GM13976 (cell line): ENCODE data around the gene LSM10.

Experiments used
- DNase-seq: peaks from one replicate; pipeline ENCODE4 v3.0.0; 2012; ENCODE audit warnings: low spot score
- in situ Hi-C: fragments of 300-500 bp; cut with MboI; formaldehyde crosslinking; loops from one replicate; pipeline ENCODE4 v1.12.0; 2022; ENCODE audit warnings: low sequenced_read_pairs, mixed read lengths, inconsistent platforms; ENCODE audit not compliant: unreplicated experiment
- TF ChIP-seq, protein P1 (sequence below): IDR thresholded peaks from 2 replicates; pipeline ENCODE4 v1.5.1; 2012; ENCODE audit warnings: borderline replicate concordance, mild to moderate bottlenecking; ENCODE audit not compliant: insufficient read depth; ENCODE audit errors: extremely low read depth, missing control alignments, control extremely low read depth

Gene LSM10

DNA sequence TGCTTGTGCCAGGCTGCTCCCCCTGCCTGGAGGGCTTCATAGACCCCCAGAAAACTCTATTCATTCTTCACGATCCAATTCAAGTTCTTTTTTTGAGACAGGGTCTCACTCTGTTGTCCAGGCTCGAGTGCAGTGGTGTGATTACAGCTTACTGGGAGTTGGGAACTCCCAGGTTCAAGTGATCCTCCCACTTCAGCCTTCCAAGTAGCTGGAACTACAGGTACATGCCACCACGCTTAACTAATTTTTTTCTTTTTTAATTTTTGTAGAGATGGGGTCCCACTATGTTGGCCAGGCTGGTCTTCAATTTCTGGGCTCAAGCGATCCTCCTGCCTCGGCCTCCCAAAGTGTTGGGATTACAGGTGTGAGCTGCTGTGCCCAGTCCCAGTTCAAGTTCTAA, 16.3 kb downstream of the LSM10 start:
- TF ChIP-seq, protein P1, sequence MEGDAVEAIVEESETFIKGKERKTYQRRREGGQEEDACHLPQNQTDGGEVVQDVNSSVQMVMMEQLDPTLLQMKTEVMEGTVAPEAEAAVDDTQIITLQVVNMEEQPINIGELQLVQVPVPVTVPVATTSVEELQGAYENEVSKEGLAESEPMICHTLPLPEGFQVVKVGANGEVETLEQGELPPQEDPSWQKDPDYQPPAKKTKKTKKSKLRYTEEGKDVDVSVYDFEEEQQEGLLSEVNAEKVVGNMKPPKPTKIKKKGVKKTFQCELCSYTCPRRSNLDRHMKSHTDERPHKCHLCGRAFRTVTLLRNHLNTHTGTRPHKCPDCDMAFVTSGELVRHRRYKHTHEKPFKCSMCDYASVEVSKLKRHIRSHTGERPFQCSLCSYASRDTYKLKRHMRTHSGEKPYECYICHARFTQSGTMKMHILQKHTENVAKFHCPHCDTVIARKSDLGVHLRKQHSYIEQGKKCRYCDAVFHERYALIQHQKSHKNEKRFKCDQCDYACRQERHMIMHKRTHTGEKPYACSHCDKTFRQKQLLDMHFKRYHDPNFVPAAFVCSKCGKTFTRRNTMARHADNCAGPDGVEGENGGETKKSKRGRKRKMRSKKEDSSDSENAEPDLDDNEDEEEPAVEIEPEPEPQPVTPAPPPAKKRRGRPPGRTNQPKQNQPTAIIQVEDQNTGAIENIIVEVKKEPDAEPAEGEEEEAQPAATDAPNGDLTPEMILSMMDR = no peak
- no peak for DNase-seq
- in situ Hi-C loops = no loop called here

GRCh38 chr1:36380782-36381181, 16.9 kb downstream of the LSM10 start:
- no peak for DNase-seq
- TF ChIP-seq, protein P1 = no peak
- in situ Hi-C loops = no loop called here

DNA sequence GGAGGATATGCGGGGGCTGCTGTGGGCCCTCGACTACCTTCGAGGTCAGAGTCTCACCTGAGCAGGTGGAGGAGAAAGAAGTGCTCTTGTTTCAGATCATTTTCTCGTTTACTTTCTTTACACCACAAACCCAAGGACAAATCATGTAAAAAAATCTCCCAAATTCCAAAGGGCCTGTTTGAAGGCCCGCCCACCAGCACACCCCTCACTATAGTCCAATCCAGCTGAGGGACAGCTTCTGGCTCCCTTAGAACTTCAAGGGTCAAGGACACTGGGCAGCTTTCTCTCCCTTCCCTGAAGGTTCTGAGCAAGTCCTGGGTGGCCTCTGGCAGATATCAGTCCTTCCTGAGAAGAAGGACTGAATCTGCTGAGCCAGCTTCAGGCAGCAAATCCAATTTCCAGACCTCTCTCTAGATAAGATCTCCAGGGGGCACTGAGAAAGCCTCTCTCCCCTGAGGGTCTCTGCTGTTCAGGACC, 17.5 kb downstream of the LSM10 start:
- in situ Hi-C loops = no loop called here
- TF ChIP-seq, protein P1 = no peak
- no peak for DNase-seq

- in situ Hi-C loops = no loop called here
- DNase-seq = no peak
- TF ChIP-seq, protein P1 = no peak
Measured at GRCh38 chr1:36377791-36378492, 19.8 kb downstream of the LSM10 start.

GRCh38 chr1:36372617-36373016, 25.1 kb downstream of the LSM10 start:
- no peak for DNase-seq
- in situ Hi-C loops = no loop called here

GRCh38 chr1:36369061-36369861, 28.4 kb downstream of the LSM10 start:
- peak; percentile 88 for DNase-seq
- in situ Hi-C loops = no loop called here
- TF ChIP-seq, protein P1 = peak; percentile 94

More at GRCh38 chr1:36372617-36373016, 25.1 kb downstream of the LSM10 start:
- TF ChIP-seq, protein P1 = no peak
